GM18498 (cell line): ENCODE data around the gene TBCD.

Experiments
- ATAC-seq: cut with Tn5 transposase; IDR thresholded peaks from one replicate; pipeline ENCODE4 v1.9.1; 2021; ENCODE audit warnings: mild to moderate bottlenecking, moderate library complexity; ENCODE audit not compliant: unreplicated experiment

TBCD gene

DNA sequence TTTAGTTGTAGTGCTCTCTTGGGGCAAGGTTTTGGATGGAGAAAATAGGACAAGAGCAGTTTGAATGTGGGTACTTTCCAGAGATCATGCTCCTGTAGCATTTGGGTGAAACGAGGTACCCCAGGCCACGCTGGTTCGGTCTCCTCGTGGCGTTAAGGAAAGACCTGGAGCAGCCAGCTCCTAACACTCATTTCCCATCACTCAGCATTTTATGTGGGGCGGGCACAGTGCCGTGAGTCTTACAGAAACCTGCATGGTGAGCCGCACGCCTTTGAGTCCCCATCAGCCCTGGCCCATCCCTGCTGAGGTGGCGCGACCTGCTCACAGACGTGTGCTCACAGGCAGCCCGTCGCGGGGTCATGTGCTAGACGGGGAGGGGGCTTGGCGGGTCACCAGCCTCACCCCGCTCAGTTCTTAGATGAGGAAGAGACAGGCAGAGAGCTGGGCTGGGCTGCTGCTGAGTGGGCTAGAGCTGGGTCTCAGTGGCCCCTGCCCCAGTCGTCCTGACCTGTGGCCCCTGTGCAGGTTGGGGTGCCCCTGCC is 37.3 kb downstream of the TBCD start:
- no peak for ATAC-seq

DNA sequence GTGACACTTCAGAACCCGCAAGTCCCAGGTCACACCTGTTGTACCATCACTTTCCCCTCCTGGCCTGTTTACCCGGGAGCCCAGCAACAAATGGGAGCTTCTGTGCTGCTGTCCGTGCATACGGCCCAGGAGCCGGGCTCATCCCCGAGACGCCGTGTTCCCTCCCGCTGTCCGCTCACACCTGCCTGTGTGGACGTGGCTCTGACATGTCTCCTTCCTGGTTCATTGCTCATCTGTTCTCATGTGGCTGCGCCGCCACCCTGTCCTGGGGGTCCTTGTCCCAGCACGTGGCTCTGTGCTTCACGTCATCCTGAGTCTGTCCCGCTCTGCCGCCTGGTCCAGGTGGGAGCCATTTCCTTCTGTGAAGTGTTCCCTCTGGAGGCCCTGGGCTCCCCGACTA is 37.9 kb downstream of the TBCD start:
- ATAC-seq, result no peak

DNA sequence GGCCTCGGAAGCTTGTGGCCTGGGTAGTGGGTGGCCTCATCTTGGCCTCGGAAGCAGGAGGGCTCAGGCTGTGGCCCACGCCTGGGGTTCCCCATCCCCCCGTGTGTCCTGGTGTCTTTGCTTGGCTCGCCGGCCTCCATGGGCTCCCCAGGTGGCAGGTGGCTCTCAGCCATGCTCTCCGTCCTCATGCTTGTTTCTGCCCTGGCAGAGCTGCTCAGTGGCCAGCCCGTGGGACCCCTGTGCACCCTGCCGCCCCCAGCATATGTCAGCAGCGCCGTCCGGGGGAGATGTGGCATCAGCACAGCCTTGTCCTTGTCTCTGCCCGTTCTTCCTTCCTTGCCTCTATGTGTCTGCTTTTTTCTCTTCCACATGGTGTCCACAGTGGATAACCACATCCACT is 38.5 kb downstream of the TBCD start:
- no peak for ATAC-seq

DNA sequence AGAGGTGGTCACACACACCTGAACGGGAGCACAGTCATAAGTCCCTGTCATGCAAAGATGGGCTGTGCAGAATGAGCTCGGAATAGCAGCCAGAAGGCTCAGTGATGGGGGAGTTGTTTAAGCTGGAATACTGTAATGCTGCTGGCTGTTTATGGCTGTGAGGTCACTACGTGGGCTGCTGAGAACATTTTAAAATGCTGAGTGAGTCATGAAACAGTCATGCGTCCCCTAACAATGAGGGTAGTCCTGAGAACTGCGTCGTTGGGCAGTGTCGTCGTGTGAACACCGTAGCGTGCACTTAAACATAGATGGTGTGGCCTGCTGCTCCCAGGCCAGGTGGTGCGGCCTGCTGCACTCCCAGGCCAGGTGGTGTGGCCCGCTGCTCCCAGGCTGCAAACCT is 39.7 kb downstream of the TBCD start:
- ATAC-seq, result no peak

DNA sequence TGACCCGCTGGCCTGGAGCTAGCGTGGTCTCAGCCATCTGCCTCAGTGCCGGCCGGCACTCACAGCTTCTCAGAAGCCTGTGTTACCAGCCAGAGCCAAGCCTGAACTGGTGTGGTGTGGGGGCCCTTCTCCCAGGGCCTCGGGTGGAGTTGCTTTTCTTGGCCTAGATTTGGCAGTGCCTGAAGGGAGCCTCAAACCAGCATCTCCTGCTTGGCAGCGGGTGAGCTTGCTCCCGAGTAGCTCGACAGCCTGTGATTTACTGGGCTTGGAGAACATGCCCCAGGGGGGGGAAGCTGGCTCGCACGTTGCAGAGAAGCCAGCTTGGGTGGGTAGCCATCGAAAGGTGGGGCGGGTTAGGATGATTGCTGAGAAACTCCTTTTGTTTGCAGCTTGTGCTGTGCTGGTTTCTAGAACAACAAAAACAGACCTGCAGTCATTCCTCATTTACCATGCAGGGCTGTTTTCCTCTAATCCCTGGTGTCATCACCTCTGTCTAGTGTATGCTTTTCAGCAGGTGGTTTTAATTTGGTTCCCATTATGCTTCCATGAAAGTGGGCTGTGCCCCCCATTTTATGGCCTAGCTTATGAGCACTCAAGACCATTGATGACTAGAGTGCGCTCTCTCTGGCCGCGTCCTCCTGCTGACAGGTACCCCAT is 42.2 kb downstream of the TBCD start:
- ATAC-seq, result no peak

DNA sequence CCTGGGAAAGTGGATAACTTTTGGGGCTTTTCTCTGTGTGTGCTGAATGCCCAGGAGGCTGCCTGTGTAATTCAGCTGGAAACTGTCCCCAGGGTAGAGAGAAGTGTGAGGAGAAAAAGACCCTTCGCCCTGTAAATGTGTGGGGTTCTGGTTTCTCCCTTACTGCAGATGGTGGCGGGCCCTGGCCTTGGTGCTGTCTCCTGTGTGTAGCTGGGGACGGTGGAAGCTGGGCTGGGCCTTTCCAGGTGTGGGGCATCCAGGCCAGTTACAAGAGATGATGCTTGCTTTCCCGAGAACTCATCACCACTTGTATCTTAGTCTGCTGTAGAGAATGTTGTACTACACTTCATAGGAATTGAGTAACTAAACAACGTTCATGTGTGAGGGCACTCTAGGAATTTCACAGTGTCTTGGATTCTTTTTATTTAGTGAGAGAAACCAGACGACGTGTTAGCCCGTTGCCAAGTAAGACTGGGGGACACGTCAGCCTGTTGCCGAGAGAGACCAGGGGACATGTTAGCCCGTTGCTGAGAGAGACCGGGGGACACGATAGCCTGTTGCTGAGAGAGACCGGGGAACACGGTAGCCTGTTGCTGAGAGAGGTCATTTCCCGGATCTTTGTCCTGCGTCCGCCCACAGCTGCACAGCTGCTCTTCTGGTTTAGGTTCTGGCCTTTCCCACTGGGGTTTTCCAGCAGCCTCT is 43.1 kb downstream of the TBCD start:
- no peak for ATAC-seq

DNA sequence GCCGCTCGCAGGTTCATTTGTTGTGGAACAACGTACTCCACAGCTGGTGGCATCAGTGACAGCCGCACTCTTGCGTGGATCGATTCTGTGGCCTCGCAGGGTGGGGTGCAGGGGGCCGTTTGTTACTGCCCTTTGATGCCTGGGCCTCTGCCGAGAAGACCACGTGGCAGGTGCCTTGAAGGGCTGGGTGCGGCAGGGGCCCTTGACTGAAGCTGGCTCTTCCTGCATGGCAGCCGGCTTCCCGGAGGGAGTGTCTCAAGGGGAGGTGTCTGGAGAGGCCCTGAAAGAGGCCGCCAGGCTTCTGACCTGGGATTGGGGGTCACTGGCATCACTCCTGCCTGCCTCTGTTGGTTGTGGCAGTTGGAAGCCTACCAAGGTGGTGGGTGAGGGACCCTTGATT is 43.8 kb downstream of the TBCD start:
- no peak for ATAC-seq

DNA sequence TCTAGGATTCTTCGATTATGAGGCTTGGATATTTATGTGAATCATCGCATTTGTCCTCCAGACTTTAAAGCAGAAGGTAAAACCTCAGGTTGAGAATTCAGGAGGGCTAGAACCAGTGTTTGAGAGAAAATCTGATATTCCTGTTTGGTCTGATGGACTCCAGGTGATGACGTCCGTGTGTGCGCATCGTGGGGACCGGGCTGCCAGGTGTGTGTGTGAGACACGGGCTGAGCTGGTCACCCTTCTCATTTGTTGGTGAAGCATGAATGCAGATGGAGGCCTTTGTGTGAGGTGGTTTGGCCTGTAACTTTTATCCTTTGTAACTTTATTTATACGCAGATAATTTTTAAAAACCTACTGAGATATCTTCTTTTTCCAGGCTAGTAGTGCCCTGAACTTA is 45.2 kb downstream of the TBCD start:
- ATAC-seq, result no peak

DNA sequence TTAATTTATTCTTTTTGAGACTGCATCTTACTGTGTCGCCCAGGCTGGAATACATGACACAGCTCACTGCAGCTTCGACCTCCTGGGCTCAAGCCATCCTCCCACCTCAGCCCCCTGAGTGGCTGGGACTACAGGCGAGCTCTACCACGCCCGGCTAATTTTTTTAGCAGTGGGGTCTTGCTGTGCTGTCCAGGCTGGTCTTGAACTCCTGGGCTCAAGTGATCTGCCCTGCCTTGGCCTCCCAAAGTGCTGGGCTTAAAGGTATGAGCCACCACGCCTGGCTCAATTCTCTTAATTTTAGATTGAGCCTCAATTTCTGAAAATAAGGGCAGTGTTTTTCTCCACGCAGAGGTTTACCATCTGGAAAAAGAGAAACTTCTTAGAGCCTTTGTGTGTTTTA is 46.9 kb downstream of the TBCD start:
- no peak for ATAC-seq

DNA sequence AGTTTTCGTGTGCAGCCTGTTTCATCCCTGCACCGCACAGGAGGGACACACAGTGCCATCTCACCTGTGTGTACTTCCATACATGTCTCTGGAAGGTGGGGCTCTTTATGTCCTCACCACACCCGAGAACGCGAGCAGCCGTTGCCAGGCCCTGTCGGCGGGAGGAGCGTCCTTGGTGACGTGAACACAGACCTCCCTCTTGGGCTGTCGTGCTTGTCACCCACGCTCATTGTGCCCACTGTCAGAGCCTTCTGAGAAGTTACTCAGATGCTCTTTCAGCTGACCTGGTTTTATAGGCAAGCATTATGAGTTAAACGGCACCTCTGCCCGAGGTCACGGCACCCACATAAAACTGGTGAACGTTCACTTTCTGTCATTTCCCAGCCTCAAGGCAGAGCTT is 47.7 kb downstream of the TBCD start:
- no peak for ATAC-seq

DNA sequence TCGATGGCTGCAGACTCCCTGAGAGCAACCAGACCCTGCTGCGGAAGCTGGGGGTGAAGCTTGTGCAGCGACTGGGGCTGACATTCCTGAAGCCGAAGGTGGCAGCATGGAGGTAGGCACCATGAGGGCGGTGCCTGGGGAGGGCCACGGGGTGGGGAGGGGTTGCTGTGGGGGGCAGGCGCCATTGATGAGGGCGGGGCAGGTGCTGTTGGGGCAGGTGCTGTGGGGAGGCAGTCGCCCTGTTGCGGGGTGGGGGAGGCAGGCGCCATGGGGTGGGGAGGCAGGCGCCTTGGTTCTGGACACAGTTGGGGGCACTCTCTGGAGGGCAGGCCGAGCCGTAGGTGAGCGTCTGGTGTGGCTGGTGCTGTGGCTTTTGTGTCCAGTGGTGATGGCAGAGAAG is 49.0 kb downstream of the TBCD start:
- no peak for ATAC-seq

DNA sequence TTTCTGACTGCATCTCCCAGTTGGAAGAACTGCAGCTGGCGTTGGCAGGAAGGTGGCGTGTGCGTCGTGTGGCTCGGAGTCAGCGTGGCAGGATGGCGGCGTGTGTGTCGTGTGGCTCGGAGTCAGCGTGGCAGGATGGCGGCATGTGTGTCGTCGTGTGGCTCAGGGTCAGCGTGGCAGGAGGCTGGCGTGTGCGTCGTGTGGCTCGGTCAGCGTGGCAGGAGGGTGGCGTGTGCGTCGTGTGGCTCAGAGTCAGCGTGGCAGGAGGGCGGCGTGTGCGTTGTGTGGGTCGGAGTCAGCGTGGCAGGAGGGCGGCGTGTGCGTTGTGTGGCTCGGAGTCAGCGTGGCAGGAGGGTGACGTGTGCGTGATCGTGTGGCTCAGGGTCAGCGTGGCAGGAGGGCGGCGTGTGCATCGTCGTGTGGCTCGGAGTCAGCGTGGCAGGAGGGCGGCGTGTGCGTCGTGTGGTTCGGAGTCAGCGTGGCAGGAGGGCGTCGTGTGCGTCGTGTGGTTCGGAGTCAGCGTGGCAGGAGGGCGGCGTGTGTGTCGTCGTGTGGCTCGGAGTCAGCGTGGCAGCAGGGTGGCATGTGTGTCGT is 49.6 kb downstream of the TBCD start:
- no peak for ATAC-seq

DNA sequence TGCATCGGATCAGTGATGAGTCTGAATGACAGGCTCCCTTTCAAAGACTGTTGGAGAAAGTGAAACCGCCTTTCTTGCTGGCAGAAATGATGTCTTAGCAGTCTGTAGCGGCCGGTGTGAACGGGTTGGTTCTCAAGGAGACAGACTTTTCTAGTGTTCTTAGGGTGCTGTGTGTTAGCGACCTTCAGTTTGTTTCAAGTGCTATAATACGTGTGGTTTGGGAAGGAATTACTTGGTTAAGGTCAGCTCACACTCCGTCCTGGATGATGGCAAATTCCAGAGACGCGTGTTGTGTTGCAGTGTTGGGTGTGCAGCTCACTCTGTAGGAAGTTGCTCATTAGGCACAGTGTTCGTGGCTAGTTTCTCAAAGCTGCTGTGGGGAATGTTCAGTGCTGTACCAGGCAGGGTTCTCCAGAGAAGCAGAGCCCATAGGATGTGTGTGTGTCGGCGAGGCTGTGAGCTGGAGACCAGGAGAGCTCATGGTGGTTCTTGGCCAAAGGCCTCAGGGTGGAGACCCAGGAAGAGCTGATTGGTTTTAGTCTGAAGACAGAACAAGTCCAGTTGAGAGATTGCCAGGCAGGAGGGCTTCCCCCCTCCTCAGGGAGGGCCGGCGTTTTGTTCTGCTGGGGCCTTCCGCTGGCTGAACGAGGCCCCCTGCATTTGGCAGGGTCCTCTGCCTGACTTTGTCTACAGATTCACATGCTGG is 50.4 kb downstream of the TBCD start:
- no peak for ATAC-seq

DNA sequence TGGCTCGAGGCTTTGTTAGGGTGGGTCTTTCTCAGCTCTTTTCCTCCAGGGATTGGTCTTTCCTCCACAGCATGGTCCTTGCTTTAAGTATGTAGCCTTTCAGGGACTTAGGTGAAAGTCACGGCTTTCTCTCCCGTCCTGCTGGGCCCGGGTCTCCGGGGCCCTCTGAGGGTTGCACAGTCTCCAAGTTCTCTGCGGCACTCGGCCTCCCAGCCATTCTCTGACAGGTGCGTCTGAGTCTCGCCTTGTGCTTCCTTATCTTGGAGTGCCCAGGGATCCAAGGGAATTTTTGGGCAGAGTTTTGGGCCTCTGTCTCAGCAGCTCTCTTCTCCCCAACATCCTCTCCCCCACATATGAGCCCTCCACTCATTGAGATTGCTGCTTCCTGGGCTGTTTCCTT is 51.3 kb downstream of the TBCD start:
- no peak for ATAC-seq

DNA sequence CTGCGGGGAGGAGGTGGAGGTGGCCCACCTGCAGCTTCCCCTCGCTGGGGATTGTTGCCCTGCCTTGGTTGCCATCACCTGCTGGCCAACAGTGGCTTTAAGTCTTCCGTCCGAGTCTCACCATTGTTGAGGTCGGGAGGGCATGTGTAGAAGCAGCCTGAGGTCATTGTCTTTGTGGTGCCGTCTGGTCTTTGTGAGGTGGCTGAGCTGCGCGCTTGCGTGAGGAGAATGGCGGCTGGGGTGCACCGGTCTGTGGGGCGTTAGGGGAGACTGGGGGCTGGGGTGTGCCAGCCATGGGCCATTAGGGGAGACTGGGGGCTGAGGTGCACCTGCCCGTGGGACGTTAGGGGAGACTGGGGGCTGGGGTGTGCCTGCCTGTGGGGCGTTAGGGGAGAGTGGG is 51.7 kb downstream of the TBCD start:
- ATAC-seq, result no peak

DNA sequence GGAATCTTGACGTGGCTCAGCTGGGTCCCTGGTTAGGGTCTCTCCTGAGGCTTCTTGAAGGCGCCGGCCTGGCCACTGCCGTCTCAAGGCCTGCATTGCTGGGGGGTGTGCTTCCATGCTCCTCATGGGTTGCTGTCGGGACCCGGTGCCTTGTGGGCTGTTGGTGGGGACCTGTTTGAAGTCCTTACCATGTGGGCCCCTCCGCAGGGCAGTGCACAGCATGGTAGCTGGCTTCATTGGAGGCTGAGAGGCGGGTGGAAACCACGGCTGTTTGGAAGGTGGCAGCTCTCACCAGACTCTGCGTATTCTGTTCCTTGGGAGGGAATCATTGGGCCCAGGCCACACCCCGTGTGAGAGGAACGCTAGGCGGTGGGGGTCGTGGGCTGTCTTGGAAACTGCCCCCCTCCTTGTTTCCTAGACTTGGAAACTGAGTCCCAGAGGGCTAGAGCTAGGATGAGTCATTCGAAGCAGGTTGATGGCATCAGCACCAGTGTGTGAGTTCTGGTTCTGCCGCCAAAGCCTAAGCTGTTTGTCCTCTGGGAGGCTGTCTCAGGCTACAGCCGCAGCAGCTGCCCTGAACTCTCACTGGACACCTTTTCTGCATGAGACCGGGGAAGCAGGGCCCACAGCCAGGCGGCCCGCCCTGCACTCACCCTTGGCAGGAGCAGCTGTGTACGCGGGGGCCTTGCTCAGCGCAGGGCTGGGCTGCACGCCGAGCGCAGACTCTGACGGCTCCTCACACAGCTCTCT is 52.8 kb downstream of the TBCD start:
- no peak for ATAC-seq

DNA sequence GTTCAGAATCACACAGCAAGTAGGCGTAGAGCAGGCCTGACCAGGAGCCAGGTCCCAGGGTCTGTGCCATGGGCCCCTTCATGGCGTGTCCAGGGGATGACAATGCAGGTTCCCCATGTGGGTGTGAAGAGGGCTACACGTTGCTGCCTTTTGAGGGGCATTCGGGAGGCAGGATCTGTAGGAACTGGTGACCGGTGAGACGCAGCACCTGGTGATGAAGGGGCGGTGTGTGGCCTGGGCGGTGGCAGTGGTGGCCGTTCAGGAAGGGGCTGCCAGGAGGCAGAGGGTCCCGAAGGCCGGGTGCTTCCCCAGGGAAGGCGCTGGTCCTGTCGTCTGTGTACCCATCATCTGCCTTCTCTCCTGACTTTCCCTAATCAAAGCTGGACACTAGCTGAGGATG is 53.4 kb downstream of the TBCD start:
- ATAC-seq, result no peak

DNA sequence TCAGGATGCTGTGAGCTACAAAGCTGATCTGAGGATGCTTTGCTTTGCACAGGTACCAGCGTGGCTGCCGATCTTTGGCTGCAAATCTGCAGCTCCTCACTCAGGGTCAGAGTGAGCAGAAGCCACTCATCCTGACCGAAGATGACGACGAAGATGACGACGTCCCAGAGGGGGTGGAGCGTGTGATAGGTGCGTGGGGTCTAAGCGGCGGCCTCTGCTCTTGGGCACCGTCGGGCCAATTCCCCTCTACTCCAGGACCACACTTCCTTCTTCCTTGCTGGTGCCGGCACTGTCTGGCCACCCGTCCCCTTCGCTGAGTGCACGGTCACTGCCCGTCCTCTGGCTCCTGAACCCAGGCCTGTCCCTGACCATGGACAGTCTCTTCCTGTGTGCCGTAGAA is 54.0 kb downstream of the TBCD start:
- no peak for ATAC-seq

DNA sequence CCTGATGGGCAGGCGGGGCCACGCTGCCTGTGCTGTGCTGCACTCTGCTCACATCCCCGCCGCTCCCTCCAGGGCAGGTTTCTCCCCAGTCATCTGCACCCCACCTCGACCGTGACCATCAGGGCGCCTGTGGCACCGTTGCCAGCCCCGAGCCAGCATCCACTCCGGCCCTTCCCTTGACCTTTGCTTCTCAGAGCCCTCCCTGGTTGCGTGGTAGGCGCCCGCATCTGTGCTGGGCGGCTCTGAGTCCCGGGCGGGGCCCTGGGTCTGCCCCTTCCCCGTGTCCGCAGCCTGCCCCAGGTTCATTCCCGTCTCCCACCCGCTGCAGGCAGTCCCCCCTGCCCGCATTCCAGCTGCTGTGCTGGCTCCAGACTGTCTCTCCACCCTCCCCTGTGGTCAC is 54.8 kb downstream of the TBCD start:
- ATAC-seq, result no peak

DNA sequence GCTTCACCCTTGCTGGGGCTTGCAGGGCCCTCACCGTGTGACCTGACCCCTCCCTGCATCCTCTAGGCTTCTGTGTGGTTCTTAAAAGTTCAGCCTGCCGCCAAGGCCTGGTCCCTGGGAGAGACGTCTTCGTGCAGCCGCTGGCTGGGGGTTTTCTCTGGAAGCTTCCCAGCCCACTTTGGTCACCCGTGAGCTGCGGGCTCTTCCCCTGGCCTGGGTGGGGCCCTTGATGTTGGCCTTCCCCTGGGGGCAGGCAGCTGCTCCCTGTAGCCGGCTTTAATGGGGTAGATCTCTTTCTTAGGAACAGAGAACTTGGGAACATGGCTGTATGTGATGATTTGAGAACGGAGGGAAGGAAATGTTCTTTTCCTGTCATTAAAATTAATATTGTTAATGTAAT is 55.2 kb downstream of the TBCD start:
- no peak for ATAC-seq

DNA sequence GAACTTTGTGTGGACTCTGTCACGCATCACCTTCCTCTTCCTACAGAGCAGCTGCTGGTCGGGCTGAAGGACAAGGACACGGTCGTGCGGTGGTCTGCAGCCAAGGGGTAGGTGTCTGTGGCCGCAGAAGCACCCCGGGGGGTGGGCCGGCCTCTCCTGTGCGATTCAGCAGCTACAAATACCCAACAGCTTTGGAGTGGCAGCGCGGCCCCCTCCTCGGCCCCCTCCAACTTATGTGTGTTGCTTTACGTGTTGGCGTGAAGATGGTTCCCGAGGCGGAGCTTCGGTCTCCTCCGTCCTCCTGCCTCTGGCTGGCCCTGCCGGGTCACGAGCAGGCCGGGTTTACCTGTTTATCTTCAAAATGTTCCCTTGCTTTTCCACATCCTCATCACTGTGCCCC is 55.7 kb downstream of the TBCD start:
- no peak for ATAC-seq
